Ascending aorta (tissue), 2 donors: Measurements from ENCODE around the gene ZNF764. TPM values are rescaled to one million over a fixed set of nuclear protein-coding genes. Genes with fewer than 3 reads are reported as not detected.

Experiments used
- DNase-seq, 2 donors: peaks; one replicate each; pipeline ENCODE4 v3.0.0-alpha.2; 2019; ENCODE audit warnings: low spot score in 2 of 2
- H3K27ac ChIP-seq, 2 donors: fragments of 200-600 bp; sonication (generic); one replicate each; pipeline ENCODE4 v1.5.1; 2016 to 2017; ENCODE audit warnings: mild to moderate bottlenecking in 1 of 2
- H3K27me3 ChIP-seq: fragments of 200-600 bp; sonication (generic); one replicate; pipeline ENCODE4 v1.5.1; 2017
- H3K36me3 ChIP-seq, 2 donors: fragments of 200-600 bp; sonication (generic); one replicate each; pipeline ENCODE4 v1.5.1; 2016
- H3K4me1 ChIP-seq, 2 donors: fragments of 200-600 bp; sonication (generic); one replicate each; pipeline ENCODE4 v1.5.1; 2016 to 2017; ENCODE audit warnings: mild to moderate bottlenecking in 1 of 2
- H3K4me3 ChIP-seq, 2 donors: fragments of 200-600 bp; sonication (generic); one replicate each; pipeline ENCODE4 v1.5.1; 2016 to 2017; ENCODE audit warnings: mild to moderate bottlenecking in 1 of 2
- H3K9me3 ChIP-seq, 2 donors: fragments of 200-600 bp; sonication (generic); one replicate each; pipeline ENCODE4 v1.5.1; 2016
- CTCF ChIP-seq, 3 experiments: fragments of 200-600 bp in 2 of 3; fragments of 450-650 bp in 1 of 3; sonication (generic) in 2 of 3; IDR thresholded peaks; one replicate each; pipeline ENCODE4 v1.5.1; 2016 to 2019; ENCODE audit warnings: antibody characterized with exemption in 3 of 3, mild to moderate bottlenecking in 1 of 3, moderate library complexity in 1 of 3
- intact Hi-C: fragments of 100-400 bp; cut with DNase I; formaldehyde crosslinking; loops from one replicate; pipeline ENCODE4 v1.15.1; 2023
- total RNA-seq: library from RNA; depleted of rRNA; stranded (reverse); fragments of >200 nt; gene quantifications from one replicate; pipeline ENCODE4 v1.1.0, GENCODE V29; 2016

Gene ZNF764
- total RNA-seq = 10.9 TPM

DNA sequence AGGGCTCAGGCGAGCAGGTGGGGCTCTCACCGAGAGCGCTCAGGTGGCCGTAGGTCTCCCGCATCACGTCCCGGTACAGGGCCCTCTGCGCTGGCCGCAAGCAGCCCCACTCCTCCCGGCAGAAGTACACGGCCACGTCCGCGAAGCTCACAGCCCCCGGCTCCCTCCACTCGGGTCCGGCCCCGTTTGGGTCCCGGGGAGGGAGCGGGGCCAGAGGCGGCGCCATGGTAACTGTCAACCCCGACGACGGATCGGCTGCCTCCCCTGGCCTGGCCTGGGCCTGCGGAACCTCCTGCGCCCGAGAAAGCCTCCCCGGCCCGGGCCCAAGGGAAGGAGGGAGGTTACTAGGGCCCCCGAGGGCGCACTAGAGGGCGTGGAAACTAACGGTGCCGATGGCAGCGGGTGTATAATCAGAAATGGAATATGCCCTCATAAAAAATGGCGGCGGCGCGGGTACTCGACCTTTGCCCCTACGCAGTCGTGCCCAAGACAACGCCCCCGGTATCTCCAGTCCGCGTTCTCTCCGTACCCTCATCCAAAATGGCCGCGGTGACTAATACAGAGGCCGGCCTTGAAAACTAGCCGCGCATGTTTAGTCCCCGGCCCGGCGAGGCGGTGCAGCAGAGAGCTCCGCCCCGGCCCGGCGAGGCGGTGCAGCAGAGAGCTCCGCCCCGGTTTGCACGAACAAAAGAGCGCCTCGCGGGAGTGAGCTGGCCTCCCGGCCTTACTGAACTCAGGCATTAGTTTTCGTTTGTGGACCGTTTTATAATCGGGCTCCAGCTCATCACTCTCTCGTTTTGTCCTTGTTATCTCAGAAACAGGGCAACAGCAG is at the start of gene ZNF764:
ZNF764 (minus strand) TSS at position 418 of the 832 bp plus-strand sequence; CDS start at position 226, 192 bp downstream.
- peak in 1 of 3 experiments; percentile 1 for TF ChIP-seq CTCF (IDR thresholded peaks at IDR 0.05)
- no peaks in the 10 kb centered on the region for H3K27me3 ChIP-seq
- intact Hi-C loops = loop anchor here (1.0 to 2.0 kb wide), 7 partner anchors 13 to 101 kb away; partner anchors contain the start of genes PRR14, ZNF688, ZNF747 and ZNF768
- H3K9me3 ChIP-seq = no peaks in the 10 kb centered on the region
- peak; percentile 96 to 99 for DNase-seq
- H3K4me1 ChIP-seq = peaks cover 9 to 10% of the 10 kb centered on the region in 2 donors
- H3K27ac ChIP-seq = peak within 1 kb of the TSS; percentile 92 to 94
- peak within 1 kb of the TSS; percentile 91 for H3K4me3 ChIP-seq
- peaks cover 17 to 32% of the 10 kb centered on the region in 2 donors for H3K36me3 ChIP-seq

DNA sequence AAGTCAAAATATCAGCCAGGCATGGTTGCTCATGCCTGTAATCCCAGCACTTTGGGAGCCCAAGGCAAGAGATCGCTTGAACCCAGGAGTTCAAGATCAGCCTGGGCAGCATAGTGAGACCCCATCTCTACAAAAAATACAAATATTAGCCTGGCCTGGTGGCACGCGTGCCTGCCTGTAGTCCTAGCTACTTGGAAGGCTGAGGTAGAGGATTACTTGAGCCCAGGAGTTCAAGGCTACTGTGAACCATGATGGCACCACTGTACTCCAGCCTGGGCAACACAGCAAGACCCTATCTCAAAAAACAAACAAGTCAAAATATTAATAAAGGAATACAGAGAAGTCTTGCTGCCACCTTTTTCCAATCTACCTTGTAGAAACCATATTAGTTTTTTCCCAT is 47.8 kb upstream of the ZNF764 start:
- intact Hi-C loops = no loop called here
- H3K36me3 ChIP-seq = peaks cover 22 to 50% of the 10 kb centered on the region in 2 donors

GRCh38 chr16:30605158-30605557 is 47.0 kb upstream of the ZNF764 start:
- H3K9me3 ChIP-seq = no peaks in the 10 kb centered on the region
- no peak for TF ChIP-seq CTCF (IDR thresholded peaks at IDR 0.05)
- H3K4me3 ChIP-seq = no peak overlapping the region
- no peak for DNase-seq
- H3K4me1 ChIP-seq = peaks cover 0 to 10% of the 10 kb centered on the region in 2 donors
- intact Hi-C loops = no loop called here
- peaks cover 22 to 50% of the 10 kb centered on the region in 2 donors for H3K36me3 ChIP-seq
- no peak overlapping the region for H3K27ac ChIP-seq
- H3K27me3 ChIP-seq = no peaks in the 10 kb centered on the region

More for the DNA sequence above, 47.8 kb upstream of the ZNF764 start:
- Histone ChIP-seq H3K4me3 (no peak overlapping the region), H3K27me3 (no peaks in the 10 kb centered on the region), H3K27ac (no peak overlapping the region), H3K4me1 (peaks cover 0 to 10% of the 10 kb centered on the region in 2 donors), H3K9me3 (no peaks in the 10 kb centered on the region)
- no peak for TF ChIP-seq CTCF (IDR thresholded peaks at IDR 0.05)
- no peak for DNase-seq

- no peak for TF ChIP-seq CTCF (IDR thresholded peaks at IDR 0.05)
- H3K36me3 ChIP-seq = peaks cover 22 to 50% of the 10 kb centered on the region in 2 donors
- H3K4me3 ChIP-seq = no peak overlapping the region
- no peak for DNase-seq
- H3K9me3 ChIP-seq = no peaks in the 10 kb centered on the region
- intact Hi-C loops = no loop called here
- peaks cover 0 to 8% of the 10 kb centered on the region in 2 donors for H3K4me1 ChIP-seq
- no peak overlapping the region for H3K27ac ChIP-seq
- no peaks in the 10 kb centered on the region for H3K27me3 ChIP-seq
These were observed 46.3 kb upstream of the ZNF764 start for GRCh38 chr16:30604316-30604947.

- H3K4me3 ChIP-seq = no peak overlapping the region
- no peak for DNase-seq
- no peaks in the 10 kb centered on the region for H3K9me3 ChIP-seq
- H3K4me1 ChIP-seq = peaks cover 0 to 3% of the 10 kb centered on the region in 2 donors
- H3K27ac ChIP-seq = no peak overlapping the region
- intact Hi-C loops = no loop called here
- peaks cover 22 to 50% of the 10 kb centered on the region in 2 donors for H3K36me3 ChIP-seq
- no peaks in the 10 kb centered on the region for H3K27me3 ChIP-seq
- no peak for TF ChIP-seq CTCF (IDR thresholded peaks at IDR 0.05)
These were observed 45.8 kb upstream of the ZNF764 start for GRCh38 chr16:30603945-30604315.
